Panc1 (cell line): ENCODE data around the gene PTPN4. TPM values are rescaled to one million over a fixed set of nuclear protein-coding genes. Genes with fewer than 3 reads are reported as not detected.

Experiments used
- ATAC-seq: fragments of 200-7000 bp; cut with Tn5 transposase; 2 replicates; pipeline ENCODE4 v1.9.1; 2020; ENCODE audit warnings: mild to moderate bottlenecking, moderate library complexity
- BruUV-seq: library from RNA; stranded (reverse); fragments of 400-500 nt; replicated peaks from 2 replicates; lab custom pipeline; 2021; lab: Mats Ljungman, UMichigan
- CTCF ChIA-PET: fragments of 300-600 bp; sonication (Branson Sonifier 250); formaldehyde crosslinking; loops from one replicate; lab custom pipeline; 2022; ENCODE audit warnings: antibody characterized with exemption; lab: Charles Lee
- POLR2A ChIA-PET: fragments of 300-600 bp; sonication (Branson Sonifier 250); formaldehyde crosslinking; loops from one replicate; lab custom pipeline; 2022; ENCODE audit warnings: antibody characterized with exemption; lab: Charles Lee
- DNase-seq: peaks from one replicate; pipeline ENCODE4 v3.0.0-alpha.2; 2010; ENCODE audit warnings: low read depth, low spot score
- H3K27ac ChIP-seq: 2 replicates; pipeline ENCODE4 v1.5.1; 2011; ENCODE audit warnings: mild to moderate bottlenecking, low read length, inconsistent platforms
- H3K27me3 ChIP-seq: fragments of 200-500 bp; sonication (Bioruptor generic); 2 replicates; pipeline ENCODE4 v1.6.0; 2014; ENCODE audit warnings: low read length, inconsistent platforms; ENCODE audit not compliant: control insufficient read depth, insufficient read depth
- H3K36me3 ChIP-seq: fragments of 200-500 bp; sonication (Bioruptor generic); 2 replicates; pipeline ENCODE4 v1.5.1; 2014; ENCODE audit warnings: inconsistent platforms, mild to moderate bottlenecking, low read length, moderate library complexity; ENCODE audit not compliant: control insufficient read depth, insufficient read depth
- H3K4me1 ChIP-seq: 2 replicates; pipeline ENCODE4 v1.5.1; 2011; ENCODE audit warnings: inconsistent platforms, mild to moderate bottlenecking, low read length, moderate library complexity; ENCODE audit not compliant: control insufficient read depth, insufficient read depth
- H3K4me3 ChIP-seq, 2 experiments: 2 replicates each; pipeline ENCODE4 v1.5.1; 2011 to 2012; ENCODE audit warnings: low read depth in 2 of 2, low read length in 2 of 2, mild to moderate bottlenecking in 2 of 2, inconsistent platforms in 1 of 2, moderate library complexity in 1 of 2
- H3K9me3 ChIP-seq: fragments of 200-500 bp; sonication (Bioruptor generic); 2 replicates; pipeline ENCODE4 v1.5.1; 2014; ENCODE audit warnings: low read depth, mild to moderate bottlenecking, inconsistent platforms, low read length, moderate library complexity; ENCODE audit not compliant: control insufficient read depth, insufficient read depth
- POLR2AphosphoS5 ChIP-seq: IDR thresholded peaks from 2 replicates; pipeline ENCODE4 v1.6.1; 2012; ENCODE audit warnings: mild to moderate bottlenecking, low read depth, low read length, moderate library complexity
- SIN3A ChIP-seq: IDR thresholded peaks from 2 replicates; pipeline ENCODE4 v1.6.1; 2012; ENCODE audit warnings: low read depth, mild to moderate bottlenecking, low read length, moderate library complexity, borderline replicate concordance; ENCODE audit not compliant: insufficient read depth
- TCF7L2 ChIP-seq: IDR thresholded peaks from 2 replicates; pipeline ENCODE4 v1.6.1; 2011; ENCODE audit warnings: mild to moderate bottlenecking, low read depth, low read length, inconsistent platforms
- in situ Hi-C: cut with HindIII; loops from 2 replicates; pipeline ENCODE4 v1.10.0; 2016; ENCODE audit warnings: low sequenced_read_pairs, low pct_unique_long_range_greater_than_20kb
- intact Hi-C: fragments of 100-400 bp; cut with micrococcal nuclease; formaldehyde crosslinking; loops from one replicate; pipeline ENCODE4 v1.10.0; 2022; ENCODE audit not compliant: unreplicated experiment
- total RNA-seq: library from RNA; stranded (reverse); gene quantifications from one replicate; pipeline ENCODE4 v1.2.1, GENCODE V29; 2021; ENCODE audit not compliant: unreplicated experiment
- TF ChIP-seq, protein P1 (sequence below): fragments of 450-650 bp; IDR thresholded peaks from 2 replicates; pipeline ENCODE4 v1.5.1; 2017; ENCODE audit warnings: mild to moderate bottlenecking
- TF ChIP-seq, protein P2 (sequence below), 2 experiments: IDR thresholded peaks; 2 replicates each; pipeline ENCODE4 v1.6.1; 2011 to 2012; ENCODE audit warnings: low read depth in 2 of 2, control low read depth in 1 of 2, low read length in 1 of 2, mild to moderate bottlenecking in 1 of 2, moderate library complexity in 1 of 2; ENCODE audit not compliant: insufficient read depth in 1 of 2

PTPN4 gene
- total RNA-seq, 1 experiment from 2014 or later, result 45.9 TPM

DNA sequence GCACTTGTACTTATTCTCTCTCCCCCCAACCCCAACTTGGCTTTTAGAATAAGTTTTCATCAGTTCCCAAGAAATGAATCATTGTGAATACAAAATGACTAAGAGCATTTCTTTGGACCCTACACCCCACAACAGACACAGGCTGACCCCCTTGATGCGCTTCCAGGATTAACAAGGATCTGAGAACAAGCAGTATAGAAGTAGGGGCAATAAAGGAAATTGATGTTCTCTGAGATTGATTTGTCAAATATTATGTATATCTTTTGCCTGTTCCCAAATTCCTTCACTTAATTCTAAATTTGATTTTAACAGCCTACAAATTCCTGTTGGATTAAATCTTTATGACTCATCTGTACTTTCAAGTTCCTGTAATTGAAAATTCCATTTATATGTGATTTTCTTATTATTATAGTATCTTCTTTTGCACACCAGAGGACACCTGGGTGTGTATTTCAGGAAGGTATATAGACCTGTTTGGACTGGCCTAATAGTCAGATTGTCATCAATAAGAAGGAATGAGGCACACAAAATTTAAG, 10.2 kb upstream of the PTPN4 start:
- no peak for ATAC-seq
- TF ChIP-seq SIN3A (no peak), TCF7L2 (no peak), POLR2AphosphoS5 (no peak)
- TF ChIP-seq, protein P1, sequence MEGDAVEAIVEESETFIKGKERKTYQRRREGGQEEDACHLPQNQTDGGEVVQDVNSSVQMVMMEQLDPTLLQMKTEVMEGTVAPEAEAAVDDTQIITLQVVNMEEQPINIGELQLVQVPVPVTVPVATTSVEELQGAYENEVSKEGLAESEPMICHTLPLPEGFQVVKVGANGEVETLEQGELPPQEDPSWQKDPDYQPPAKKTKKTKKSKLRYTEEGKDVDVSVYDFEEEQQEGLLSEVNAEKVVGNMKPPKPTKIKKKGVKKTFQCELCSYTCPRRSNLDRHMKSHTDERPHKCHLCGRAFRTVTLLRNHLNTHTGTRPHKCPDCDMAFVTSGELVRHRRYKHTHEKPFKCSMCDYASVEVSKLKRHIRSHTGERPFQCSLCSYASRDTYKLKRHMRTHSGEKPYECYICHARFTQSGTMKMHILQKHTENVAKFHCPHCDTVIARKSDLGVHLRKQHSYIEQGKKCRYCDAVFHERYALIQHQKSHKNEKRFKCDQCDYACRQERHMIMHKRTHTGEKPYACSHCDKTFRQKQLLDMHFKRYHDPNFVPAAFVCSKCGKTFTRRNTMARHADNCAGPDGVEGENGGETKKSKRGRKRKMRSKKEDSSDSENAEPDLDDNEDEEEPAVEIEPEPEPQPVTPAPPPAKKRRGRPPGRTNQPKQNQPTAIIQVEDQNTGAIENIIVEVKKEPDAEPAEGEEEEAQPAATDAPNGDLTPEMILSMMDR, result no peak
- TF ChIP-seq, protein P2, sequence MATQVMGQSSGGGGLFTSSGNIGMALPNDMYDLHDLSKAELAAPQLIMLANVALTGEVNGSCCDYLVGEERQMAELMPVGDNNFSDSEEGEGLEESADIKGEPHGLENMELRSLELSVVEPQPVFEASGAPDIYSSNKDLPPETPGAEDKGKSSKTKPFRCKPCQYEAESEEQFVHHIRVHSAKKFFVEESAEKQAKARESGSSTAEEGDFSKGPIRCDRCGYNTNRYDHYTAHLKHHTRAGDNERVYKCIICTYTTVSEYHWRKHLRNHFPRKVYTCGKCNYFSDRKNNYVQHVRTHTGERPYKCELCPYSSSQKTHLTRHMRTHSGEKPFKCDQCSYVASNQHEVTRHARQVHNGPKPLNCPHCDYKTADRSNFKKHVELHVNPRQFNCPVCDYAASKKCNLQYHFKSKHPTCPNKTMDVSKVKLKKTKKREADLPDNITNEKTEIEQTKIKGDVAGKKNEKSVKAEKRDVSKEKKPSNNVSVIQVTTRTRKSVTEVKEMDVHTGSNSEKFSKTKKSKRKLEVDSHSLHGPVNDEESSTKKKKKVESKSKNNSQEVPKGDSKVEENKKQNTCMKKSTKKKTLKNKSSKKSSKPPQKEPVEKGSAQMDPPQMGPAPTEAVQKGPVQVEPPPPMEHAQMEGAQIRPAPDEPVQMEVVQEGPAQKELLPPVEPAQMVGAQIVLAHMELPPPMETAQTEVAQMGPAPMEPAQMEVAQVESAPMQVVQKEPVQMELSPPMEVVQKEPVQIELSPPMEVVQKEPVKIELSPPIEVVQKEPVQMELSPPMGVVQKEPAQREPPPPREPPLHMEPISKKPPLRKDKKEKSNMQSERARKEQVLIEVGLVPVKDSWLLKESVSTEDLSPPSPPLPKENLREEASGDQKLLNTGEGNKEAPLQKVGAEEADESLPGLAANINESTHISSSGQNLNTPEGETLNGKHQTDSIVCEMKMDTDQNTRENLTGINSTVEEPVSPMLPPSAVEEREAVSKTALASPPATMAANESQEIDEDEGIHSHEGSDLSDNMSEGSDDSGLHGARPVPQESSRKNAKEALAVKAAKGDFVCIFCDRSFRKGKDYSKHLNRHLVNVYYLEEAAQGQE (IDR thresholded peaks at IDR 0.05; ENCODE audit: insufficient read depth in 1 of 2, low read depth in 2 of 2, low read length in 1 of 2), result no peak
- H3K4me3 ChIP-seq, result no peak overlapping the region
- H3K36me3 ChIP-seq, result no peaks in the 10 kb centered on the region
- no peaks in the 10 kb centered on the region for H3K9me3 ChIP-seq
- ChIA-PET CTCF (no interaction called here), POLR2A (no interaction called here)
- no TSS peak for BruUV-seq
- peaks cover 8% of the 10 kb centered on the region; the same call in 1 of the 2 replicates for H3K27me3 ChIP-seq
- in situ Hi-C loops, result no loop called here
- intact Hi-C loops, result loop anchor here (10.0 kb wide), 1 partner anchor 165 kb away; no protein-coding TSS in a partner anchor
- DNase-seq, result no peak
- no peaks in the 10 kb centered on the region for H3K4me1 ChIP-seq
- no peak overlapping the region for H3K27ac ChIP-seq

DNA sequence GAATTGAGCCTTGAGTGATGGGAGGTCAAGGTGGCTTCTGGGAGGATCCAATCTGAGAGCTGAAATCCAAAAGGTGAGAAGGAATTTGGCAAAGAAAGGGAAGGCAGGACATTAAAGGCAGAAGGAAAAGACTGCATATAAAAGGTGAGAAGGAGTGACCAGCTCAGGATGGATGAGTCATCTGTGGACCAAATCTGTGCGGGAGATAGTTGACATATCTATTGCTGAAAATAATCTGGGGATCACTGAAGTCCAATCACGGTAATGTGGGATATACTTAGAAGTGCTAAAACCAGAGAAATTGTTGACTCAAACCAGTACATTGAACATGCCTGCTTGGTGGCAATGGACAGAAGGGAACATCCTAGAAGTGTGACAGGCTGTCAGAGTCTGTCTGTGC, 8.0 kb upstream of the PTPN4 start:
- no peak overlapping the region for H3K4me3 ChIP-seq
- in situ Hi-C loops, result no loop called here
- no peak for TF ChIP-seq TCF7L2
- TF ChIP-seq, protein P2 (IDR thresholded peaks at IDR 0.05; ENCODE audit: insufficient read depth in 1 of 2, low read depth in 2 of 2, low read length in 1 of 2), result no peak
- no peak for TF ChIP-seq POLR2AphosphoS5

More for the DNA sequence above, 8.0 kb upstream of the PTPN4 start:
- intact Hi-C loops, result loop anchor here (10.0 kb wide), 1 partner anchor 163 kb away; no protein-coding TSS in a partner anchor
- H3K27ac ChIP-seq, result no peak overlapping the region
- DNase-seq (no peak), ATAC-seq (no peak)
- no TSS peak for BruUV-seq
- H3K4me1 ChIP-seq, result no peaks in the 10 kb centered on the region; the same call in 1 of the 2 replicates
- H3K27me3 ChIP-seq, result 0 out of 2 replicates have a peak, but pooled peaks cover 4% of the 10 kb centered on the region
- no peaks in the 10 kb centered on the region for H3K36me3 ChIP-seq
- ChIA-PET POLR2A (no interaction called here), CTCF (no interaction called here)
- H3K9me3 ChIP-seq, result no peaks in the 10 kb centered on the region
